NCI-H69 (cell line): ENCODE data around the gene ARVCF.

Experiments
- DNase-seq: peaks from one replicate; lab custom pipeline; 2025; lab: John Stamatoyannopoulos, UW

ARVCF gene

DNA sequence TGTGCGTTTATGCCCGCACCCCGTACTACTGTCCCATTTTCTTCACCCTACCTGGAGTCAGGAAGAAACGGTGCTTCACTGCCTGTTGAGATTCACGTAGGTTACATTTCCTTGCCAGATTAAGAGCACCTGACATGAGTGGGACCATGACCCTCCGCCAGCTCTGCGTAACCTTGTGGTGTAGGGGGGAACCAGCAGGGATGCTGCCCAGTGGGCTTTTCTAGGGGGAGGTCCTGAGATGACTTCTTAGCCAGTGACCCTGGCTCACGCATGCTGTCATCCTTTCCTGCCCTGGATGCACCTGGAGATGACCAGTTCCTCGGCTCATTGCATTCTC, 967 bp upstream of the ARVCF start:
- no peak for DNase-seq

DNA sequence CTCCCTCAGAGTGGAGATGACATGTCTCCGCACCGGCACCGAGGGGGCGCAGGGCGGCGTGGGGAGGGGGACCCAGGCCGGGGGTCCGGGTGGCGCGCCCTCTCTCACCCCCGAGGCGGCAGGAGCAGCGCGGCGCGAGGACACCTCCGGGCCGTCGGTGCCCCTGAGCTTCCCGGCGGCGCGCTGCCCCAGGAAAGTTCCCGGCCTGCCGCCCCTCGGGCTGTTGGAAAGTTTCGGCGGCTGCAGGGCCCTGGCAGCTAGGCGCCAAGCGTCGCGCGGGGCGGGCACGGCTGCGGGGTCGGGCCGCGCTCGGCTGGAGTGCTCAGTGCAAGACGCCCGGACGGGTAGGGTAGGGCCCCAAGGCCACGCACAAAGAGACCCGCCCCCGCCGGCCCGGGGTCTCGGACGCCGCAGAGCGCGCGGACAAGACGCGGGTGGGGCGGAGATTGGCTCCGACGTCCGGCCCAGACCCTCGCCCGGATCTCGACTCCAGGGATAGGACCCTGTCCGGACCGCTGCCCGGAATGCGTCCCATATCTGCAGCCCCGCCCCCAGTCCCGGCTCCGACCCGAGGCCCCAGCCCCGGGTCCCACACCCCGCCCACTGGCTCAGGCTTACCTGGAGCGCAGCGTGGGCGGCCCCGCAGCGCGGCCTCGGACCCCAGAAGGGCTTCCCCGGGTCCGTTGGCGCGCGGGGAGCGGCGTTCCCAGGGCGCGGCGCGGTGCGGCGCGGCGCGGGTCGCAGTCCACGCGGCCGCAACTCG, 471 bp downstream of the ARVCF start:
- DNase-seq = peak; percentile 63

DNA sequence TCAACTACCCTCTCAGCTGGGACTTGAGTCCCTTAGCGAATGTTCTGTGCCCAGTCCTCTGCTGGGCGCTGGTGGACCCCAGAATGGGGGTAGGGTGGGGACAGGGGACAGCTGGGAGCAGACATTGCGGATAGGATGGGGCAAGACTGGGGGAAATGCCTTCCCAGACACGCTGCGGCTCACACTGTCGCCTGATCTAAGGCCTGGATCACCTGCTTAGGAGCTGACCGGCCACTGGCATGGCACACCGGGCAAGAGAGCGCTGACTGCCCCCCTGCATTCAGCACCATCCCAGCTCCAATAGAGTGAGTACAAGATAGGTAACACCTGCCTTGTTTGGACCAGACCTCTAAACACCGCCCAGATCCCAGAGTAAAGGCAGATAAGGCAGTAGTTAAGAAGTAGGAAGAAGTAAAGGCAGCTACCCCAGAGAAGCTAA, 1.4 kb downstream of the ARVCF start:
- DNase-seq = no peak

DNA sequence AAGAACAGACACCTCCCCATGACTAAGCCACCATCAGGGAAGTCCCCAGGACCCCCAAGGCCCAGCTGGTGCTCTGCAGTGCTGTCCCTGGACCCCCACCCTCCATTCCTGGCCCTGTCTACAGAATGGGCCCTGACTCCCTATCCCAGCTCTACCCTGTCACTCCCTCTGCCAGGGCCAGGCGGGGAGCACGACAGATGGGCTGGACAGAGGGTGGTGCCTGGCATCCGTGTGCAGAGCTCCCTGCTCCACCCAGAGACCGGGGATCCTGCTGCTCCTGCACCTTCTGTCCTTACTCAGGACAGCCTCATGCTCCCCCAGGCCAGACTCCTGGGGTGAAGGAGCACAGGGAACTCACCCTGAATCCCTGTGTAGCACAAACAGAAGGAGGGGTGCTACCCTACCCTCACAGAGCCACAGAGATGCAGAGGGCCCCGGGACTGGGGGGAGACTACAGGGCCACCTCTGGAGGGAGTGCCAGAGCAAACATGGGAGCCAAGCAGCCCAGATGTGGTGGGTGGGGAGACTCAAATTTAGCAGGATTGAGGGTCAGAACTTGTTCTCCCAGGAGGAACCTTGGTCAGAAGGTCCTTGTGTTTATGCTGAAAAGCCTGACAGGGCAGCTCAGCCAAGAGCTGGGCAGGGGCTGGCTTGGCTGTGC, 2.0 kb downstream of the ARVCF start:
- peak; percentile 70 for DNase-seq

DNA sequence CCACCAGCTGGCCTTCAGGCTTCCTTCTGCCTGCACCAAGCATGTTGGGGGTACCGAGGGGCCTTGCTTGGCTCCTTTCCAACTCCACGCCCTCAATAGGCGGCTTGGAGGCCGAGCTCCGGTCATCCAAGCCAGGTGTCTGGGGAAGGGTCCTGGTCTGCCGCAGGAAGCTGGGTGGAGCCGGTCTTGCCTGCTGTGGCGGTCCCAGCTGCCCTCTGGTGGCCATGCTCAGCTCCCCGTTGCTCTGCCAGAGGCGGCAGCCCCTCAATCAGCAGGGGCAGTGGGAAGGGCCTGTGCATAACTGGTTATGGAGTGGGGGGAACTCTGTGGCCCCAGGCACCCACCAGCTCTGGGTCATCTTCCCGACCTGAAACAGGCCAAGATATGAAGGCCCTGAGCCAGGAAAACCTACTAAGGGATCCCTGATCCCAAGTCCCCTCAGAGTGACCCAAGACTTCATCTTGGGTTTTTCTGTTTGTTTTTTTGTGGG, 3.2 kb downstream of the ARVCF start:
- DNase-seq = peak; percentile 55

DNA sequence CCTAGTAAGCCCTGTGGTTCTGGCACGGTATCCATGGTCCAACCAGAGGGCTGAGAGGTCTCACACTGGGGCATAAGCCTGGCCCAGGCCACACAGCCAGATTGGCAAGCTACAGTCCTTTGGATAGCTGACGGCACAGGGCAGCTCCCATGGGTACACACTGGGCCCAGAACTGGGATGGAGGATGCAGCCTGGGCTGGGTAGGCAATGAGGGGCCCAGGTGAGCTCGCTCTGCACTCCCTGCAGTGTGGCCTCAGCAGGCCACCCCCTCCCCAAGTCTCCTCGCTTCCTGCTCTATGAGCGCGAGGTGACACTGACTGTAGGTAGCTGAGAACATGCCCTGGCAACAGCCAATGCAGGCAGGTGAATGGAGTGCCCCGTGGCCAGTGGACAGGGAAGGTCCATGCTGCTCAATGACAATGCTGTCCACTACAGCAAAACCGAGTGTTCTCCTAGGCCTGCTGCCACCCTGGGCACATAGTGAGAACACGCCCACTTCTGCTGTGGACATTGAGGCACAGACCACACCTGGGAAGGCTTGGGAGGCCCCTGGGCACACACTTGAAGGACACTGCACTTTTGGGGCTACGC, 3.8 kb downstream of the ARVCF start:
- DNase-seq = no peak

DNA sequence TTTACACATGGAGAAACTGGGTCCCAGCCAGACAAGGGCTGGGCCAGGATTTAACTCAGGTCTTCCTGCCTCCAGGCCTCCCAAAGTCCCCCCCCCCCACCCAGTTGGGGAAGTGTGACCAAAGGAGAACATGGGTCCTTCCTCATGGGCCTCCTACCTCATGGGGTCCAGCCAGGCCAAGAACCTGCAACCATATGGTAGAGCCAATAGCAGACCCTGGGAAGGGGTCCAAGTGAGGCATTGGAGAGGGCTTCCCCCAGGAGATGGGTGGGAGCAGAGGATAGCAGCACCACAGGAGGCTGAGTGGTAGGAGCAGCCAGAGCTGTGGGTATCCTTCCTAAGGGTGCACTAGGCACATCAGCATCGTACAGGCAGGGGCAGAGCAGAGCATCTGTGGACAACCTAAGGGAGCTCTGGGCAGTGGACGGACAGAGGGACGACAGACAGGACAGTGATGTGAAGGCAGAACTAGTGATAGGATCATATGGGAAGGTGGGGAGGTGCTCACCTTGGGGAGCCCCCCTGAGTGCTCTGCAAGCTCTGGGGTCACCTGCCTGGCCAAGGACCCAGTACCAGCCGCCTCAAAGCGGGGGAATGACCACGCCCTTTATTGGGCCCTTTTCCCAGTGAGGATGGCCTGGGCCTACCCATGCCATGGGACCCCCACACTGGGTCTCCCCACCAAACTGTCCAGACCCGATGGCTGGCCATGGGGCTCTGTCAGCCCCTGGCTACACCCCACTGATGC, 4.5 kb downstream of the ARVCF start:
- DNase-seq = no peak

DNA sequence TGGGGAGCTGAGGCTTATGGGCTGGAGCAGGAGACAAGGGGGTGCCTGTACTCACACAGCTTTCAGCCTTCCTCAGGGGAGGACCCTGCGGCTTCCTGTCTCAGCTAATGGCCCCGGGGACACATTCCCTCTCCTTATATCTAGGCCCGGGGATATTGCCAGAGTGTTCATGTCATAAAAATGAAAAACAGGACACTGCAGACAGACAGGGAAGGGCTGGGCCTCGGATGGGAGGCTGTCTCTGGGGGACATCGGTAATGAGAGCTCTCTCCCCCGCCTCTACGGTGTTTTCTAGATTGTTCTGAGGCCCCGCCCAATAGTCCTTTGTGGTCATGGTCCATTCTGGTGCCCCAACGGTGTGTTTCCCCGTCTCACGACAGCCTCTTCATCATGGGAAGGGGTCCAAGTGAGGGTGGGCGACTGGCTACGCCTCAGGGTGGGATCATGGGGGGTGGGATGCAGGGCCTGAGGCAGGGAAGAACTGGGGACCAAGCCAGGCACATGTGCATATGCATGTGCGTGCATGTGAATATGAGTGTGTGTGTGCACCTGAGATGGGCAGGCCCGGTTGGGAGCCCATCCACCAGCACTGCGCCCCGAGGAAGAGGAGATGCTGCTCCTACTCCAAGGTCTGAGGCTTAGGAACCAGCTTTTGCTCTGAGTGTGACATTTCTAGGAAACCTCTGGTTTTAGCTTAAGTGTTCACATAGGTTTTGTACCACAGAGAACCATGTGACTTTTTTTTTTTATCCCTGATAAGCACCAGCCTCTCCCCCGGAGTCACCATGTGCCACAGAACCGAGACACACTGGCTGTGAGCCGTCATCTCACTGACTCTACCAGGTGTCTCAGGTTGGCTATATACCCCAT, 5.3 kb downstream of the ARVCF start:
- peak; percentile 23 for DNase-seq

DNA sequence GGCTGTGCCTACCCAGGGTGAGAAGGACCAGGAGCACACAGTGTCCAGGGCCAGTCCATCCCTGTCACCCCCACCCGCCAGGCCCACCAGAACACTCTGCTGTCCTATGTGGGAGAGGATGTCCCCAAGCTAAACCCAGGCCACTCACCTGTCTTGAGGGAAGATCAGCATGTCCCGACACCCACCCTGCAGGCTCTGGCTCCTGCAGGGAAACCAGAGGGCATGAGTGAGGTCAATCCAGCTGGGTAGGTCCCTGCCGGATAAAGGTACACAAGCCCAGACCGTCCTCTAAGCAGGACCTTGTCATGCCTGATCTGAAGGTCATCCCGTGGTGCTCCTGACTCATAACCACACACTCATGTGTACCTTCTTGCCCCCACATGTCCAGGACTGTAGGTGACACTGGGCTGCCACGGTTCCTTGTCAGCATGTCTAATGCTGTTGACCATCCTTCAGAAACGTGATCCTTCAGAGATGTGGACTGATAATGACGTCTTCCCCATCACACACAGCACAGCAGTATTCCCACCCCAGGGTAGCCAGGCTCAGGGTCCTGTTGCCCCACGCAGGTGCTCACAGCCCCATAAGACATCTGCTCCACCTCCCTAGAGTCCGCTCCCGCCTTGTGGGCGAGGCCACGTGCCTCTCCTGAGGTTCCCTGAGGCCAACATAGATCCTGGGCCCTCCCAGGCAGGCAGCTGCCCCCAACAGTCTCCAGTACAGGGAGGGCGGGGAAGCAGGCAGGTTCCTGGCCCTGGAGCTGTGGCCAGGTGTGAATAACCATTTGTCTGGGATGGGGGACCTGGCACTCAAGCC, 6.1 kb downstream of the ARVCF start:
- DNase-seq = no peak

DNA sequence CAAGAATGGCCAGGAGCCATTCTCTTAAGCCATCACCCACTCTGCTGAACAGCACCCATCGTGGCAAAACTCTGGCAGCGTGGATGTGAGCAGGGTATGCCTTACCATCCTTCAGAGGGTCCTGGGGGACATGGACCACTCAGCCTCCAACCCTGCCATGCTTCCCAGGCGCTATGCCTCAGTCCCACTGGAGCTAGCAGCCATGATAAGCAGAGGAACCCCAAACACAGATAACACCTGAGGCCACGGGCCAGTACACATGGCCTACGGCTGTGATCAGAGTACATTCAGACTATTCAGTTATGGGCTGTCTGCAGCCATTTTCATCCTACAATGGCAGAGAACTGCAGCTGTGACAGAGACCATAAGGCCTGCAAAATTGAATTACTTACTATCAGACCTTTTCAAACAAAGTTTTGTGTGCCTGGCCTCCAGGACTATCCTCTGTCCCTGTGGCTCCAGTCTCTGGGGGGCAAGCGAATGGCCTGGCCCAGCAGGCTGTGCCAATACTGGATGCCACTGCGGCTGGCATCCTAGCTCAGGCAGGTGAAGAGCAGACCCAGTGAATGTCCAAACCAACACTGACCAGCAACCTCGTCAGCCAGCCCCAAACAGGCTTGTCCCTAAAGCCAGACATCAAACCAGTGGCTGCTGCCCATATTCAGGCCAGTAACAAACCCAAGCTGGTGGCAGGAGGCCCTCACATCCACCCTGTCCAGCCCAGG, 6.9 kb downstream of the ARVCF start:
- no peak for DNase-seq

DNA sequence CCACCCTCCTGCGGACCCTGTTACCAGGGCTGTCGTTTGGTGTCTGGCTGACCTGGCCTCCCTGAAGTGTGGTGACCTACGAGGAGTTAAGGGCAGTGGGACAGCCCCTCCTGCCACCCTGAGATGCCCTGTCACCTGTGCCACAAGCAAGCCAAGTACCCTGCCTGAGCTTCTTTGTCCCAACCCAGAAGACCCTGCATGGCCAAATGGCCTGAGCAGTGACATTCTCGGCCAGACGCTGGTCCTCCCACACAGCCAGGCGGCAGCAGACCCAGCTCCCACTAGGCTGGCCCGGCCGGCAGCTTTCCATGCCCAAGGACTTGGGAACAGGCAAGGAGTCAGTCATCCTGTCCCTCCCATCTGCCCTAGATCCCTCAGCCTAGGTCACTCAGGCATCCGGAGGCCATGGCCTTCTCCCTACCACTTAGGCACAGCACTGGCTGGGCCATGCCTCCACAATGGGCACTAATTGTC, 7.6 kb downstream of the ARVCF start:
- DNase-seq = no peak

DNA sequence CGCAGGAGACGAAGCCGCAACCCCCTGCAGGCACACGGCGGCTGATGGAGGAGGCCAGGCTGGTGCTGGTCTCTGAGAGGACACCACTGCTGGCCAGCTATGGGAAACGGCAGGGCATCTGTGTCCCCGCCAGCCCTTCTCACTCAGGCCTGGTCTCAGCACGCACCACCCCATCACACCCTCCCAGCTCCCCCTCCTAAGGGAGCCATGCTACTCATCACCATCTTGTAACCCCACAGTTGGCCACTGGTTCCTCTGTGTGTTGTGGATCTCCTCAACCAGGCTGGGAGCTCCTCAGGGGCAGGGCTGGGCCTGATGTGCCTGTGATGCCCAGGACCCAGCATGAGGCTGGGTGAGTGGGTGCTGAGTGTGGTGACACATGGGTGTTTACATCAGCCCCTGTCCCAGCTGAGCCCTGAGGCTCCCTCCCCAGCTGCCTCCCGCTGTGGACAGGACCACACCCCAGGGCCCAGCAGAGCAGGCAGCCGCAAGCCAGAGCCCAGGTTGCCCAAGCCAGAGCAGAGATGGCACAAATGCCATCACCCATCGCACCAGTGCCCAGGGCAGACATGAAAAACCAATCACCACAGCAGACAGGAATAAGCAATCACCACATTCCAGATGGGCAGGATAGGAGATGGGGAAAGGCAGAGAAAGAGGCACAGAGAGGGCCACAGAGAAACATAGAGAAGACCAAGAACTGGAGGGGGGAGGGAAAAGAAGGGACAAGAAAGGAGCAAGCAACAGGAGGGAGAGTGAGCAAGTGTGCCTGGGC, 8.2 kb downstream of the ARVCF start:
- DNase-seq = no peak

DNA sequence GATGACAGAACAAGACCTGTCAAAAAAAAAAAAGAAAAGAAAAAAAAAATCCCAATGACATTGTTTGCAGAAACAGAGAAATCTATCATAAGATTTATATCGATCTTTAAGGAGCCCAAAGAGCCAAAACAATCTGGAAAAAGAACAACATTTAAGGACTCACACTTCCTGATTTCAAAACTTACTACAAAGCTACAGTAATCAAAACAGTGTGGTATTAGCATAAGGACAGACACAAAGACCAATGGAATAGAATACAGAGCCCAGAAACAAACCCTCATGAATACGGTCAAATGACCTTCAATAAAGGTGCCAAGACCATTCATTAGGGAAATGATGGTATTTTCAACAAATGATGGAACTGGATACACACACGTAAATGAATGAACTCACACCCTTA, 12.2 kb downstream of the ARVCF start:
- DNase-seq = no peak

DNA sequence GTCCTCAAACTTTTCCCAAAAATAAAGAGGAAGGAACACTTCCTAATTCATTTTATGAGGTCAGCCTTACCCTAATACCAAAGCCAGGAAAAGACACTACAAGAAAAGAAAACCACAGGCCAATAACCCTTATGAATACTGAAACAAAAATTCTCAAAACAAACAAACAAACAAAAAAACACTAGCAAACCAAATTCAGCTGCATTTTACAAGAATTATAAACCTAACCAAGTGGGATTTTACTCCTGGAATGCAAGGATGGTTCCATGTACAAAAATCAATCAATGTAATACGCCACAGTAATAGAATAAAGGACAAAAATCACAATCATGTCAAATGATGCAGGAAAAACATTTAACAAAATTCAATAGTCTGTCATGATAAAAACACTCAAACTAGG, 13.3 kb downstream of the ARVCF start:
- no peak for DNase-seq

DNA sequence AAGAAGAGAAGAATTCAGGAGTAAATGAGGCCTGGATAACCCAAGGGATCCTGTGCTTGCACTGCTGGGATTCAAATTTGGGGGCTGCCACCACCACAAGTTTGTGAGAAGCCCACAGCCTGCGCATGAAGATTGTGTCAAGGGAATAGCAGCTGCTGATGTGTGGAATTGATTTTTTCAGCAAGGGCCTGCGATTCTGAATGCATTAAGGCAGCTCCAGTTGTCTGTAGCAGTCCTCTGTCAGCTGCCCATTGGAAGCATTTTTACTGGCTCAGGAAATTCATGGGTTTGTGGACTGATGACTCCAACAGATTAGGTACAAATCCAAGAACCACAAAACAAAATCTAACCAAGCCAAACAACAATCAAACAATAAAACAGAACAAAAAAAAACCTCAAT, 14.0 kb downstream of the ARVCF start:
- no peak for DNase-seq

DNA sequence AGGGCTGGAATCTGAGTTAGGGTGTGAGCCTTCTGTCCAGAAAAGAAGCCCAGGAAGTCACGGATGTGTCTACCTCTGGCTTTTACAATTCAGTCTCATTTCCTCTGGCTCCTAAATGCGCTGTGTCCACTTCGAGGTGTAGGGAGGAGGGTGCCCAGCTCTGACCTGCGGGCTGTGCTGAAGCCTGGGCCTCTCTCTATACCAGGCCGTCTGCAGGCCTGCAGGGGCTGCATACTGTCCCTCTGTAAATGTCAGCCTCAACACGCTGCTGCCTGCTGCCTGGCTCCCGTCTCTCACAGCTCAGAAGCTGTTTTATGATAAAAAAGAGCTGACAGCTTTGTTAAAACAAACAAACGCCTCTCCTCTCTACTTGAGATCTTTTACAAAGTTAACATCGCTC, 14.5 kb downstream of the ARVCF start:
- DNase-seq = no peak

DNA sequence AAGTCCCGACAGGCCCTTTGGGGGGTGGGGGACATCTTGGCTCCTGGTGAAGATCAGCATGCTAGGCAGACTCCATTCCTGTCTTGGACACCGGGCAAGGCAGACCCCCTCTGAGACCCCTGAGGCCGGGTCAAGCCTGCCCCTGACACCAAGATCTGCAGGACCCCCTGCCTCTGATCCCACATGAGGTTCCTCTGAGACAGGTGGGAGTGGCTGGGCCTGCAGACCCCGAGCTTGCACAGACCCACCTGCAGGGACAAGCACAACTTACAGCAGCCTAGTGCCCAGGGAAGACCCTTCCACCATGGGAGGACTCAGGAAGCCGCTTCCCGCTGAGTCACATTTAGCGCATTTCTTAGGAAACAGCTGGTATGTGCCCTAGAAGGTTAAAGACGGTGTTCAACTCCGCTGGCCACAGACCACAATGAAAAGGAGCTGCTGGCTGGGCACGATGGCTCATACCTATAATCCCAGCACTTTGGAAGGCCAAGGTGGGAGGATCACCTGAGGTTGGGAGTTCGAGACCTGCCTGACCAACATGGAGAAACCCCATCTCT, 15.5 kb downstream of the ARVCF start:
- DNase-seq = no peak

DNA sequence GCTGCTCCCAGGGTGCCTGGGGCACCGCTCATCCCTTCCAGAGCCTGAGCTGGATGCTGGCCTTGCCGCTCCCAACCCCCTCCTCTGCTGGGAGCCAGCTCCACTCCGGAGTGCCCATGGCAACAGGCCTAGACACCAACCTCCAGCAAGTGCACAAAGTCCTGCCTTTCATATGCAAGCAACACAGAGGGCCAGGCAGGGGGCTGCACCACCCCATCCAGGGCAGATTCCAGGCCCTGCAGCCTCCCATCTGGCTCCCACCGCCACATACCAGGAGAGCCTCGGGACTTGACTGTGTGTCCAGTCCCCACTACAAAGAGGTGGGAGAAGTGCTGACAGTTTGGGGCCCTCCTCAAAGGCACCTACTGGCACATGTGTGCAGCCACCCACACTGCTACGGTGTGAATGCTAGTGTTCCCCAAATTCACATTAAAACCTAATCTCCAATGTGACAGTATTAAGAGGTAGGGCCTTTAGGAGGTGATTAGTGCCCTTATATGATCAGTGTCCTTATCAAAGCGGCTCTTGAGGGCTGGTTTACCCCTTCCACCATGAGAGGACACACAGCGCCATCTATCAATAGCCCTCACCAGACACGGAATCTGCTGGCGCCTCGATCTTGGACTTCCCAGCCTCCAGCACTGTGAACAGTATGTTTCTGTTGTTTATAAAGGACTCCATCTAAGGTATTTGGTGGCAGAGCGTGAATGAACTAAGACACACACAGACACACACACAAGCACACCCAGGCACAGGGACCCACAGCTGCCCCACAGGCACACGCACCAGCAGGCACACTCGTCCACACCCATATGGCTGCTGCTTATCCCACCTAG, 16.2 kb downstream of the ARVCF start:
- peak; percentile 25 for DNase-seq
